H9 (cell line): ENCODE results near the gene AASS. TPM values are rescaled to one million over a fixed set of nuclear protein-coding genes. Genes with fewer than 3 reads are reported as not detected.
"Not testable (repeated sequence)": the region's sequence is repeated elsewhere in the genome, so short reads cannot be mapped to it uniquely, and the experiment has no call there.

ENCODE experiments used
- DNase-seq: peaks from one replicate; pipeline ENCODE4 v3.0.0-alpha.2; 2017
- H2AFZ ChIP-seq: one replicate; pipeline ENCODE4 v1.6.1; 2013; ENCODE audit warnings: mild to moderate bottlenecking, low read length, control low read depth, moderate library complexity
- H2AK5ac ChIP-seq: 2 replicates; pipeline ENCODE4 v1.6.1; 2013; ENCODE audit warnings: low read length, control low read depth, mixed read lengths; ENCODE audit not compliant: insufficient read length
- H2BK120ac ChIP-seq: one replicate; pipeline ENCODE4 v1.6.1; 2013; ENCODE audit warnings: low read depth, mild to moderate bottlenecking, low read length, control low read depth, inconsistent platforms; ENCODE audit not compliant: poor library complexity, severe bottlenecking
- H2BK12ac ChIP-seq: 2 replicates; pipeline ENCODE4 v1.6.1; 2013; ENCODE audit warnings: low read length, control low read depth, mixed read lengths, low read depth; ENCODE audit not compliant: insufficient read length
- H2BK15ac ChIP-seq: 2 replicates; pipeline ENCODE4 v1.6.1; 2013; ENCODE audit warnings: low read depth, low read length, control low read depth
- H2BK20ac ChIP-seq: one replicate; pipeline ENCODE4 v1.6.1; 2013; ENCODE audit warnings: low read depth, mild to moderate bottlenecking, low read length, control low read depth, inconsistent platforms; ENCODE audit not compliant: poor library complexity, severe bottlenecking
- H2BK5ac ChIP-seq: 2 replicates; pipeline ENCODE4 v1.6.1; 2013; ENCODE audit warnings: low read length, control low read depth, mixed read lengths; ENCODE audit not compliant: insufficient read length
- H3K14ac ChIP-seq: 2 replicates; pipeline ENCODE4 v1.6.1; 2013; ENCODE audit warnings: low read length, control low read depth; ENCODE audit not compliant: insufficient read depth
- H3K18ac ChIP-seq: 2 replicates; pipeline ENCODE4 v1.6.1; 2013; ENCODE audit warnings: low read depth, mild to moderate bottlenecking, mixed read lengths, low read length, control low read depth; ENCODE audit not compliant: insufficient read length
- H3K23ac ChIP-seq: 2 replicates; pipeline ENCODE4 v1.6.1; 2013; ENCODE audit warnings: low read length, control low read depth, mixed read lengths, low read depth; ENCODE audit not compliant: insufficient read length
- H3K23me2 ChIP-seq: 2 replicates; pipeline ENCODE4 v1.6.1; 2013; ENCODE audit warnings: low read depth, mild to moderate bottlenecking, mixed read lengths, low read length, control low read depth; ENCODE audit not compliant: insufficient read length, poor library complexity, severe bottlenecking
- H3K27ac ChIP-seq: 2 replicates; pipeline ENCODE4 v1.5.1; 2013; ENCODE audit warnings: low read length, control low read depth, mixed read lengths, low read depth; ENCODE audit not compliant: insufficient read length
- H3K27me3 ChIP-seq: 2 replicates; pipeline ENCODE4 v1.6.1; 2013; ENCODE audit warnings: low read length, control low read depth, inconsistent platforms; ENCODE audit not compliant: insufficient read depth
- H3K4ac ChIP-seq: 2 replicates; pipeline ENCODE4 v1.6.1; 2013; ENCODE audit warnings: low read depth, mild to moderate bottlenecking, control low read depth, inconsistent platforms, low read length, moderate library complexity
- H3K4me1 ChIP-seq: 2 replicates; pipeline ENCODE4 v1.6.1; 2013; ENCODE audit warnings: low read length, control low read depth, inconsistent platforms; ENCODE audit not compliant: insufficient read depth
- H3K4me2 ChIP-seq: 2 replicates; pipeline ENCODE4 v1.6.1; 2013; ENCODE audit warnings: low read length, control low read depth, mixed read lengths; ENCODE audit not compliant: insufficient read length, insufficient read depth
- H3K56ac ChIP-seq: 2 replicates; pipeline ENCODE4 v1.6.1; 2013; ENCODE audit warnings: low read depth, mild to moderate bottlenecking, mixed read lengths, low read length, control low read depth; ENCODE audit not compliant: insufficient read length
- H3K79me1 ChIP-seq: 2 replicates; pipeline ENCODE4 v1.6.1; 2013; ENCODE audit warnings: low read depth, mild to moderate bottlenecking, moderate library complexity, low read length, control low read depth, inconsistent platforms; ENCODE audit not compliant: insufficient read depth, poor library complexity, severe bottlenecking
- H3K79me2 ChIP-seq: 2 replicates; pipeline ENCODE4 v1.6.1; 2013; ENCODE audit warnings: low read length, control low read depth, inconsistent platforms; ENCODE audit not compliant: insufficient read depth
- H3K9ac ChIP-seq: 2 replicates; pipeline ENCODE4 v1.6.1; 2013; ENCODE audit warnings: low read length, control low read depth, mixed read lengths; ENCODE audit not compliant: insufficient read length; ENCODE audit errors: extremely low read depth
- H3K9me3 ChIP-seq: one replicate; pipeline ENCODE4 v1.6.1; 2013; ENCODE audit warnings: low read depth, low read length, inconsistent platforms; ENCODE audit not compliant: control insufficient read depth
- H3T11ph ChIP-seq: one replicate; pipeline ENCODE4 v1.6.1; 2013; ENCODE audit warnings: mild to moderate bottlenecking, low read length, control low read depth, inconsistent platforms
- H4K20me1 ChIP-seq: one replicate; pipeline ENCODE4 v1.6.1; 2013; ENCODE audit not compliant: control insufficient read depth, insufficient read length, insufficient read depth
- H4K5ac ChIP-seq: 2 replicates; pipeline ENCODE4 v1.6.1; 2013; ENCODE audit warnings: low read depth, mild to moderate bottlenecking, mixed read lengths, low read length, control low read depth; ENCODE audit not compliant: insufficient read length
- H4K8ac ChIP-seq: replicated peaks from 2 replicates; pipeline ENCODE4 v1.6.1; 2013; ENCODE audit warnings: low read length, control low read depth, mixed read lengths, low read depth; ENCODE audit not compliant: insufficient read length
- H4K91ac ChIP-seq: 2 replicates; pipeline ENCODE4 v1.6.1; 2013; ENCODE audit warnings: low read depth, mild to moderate bottlenecking, moderate library complexity, mixed read lengths, low read length, control low read depth; ENCODE audit not compliant: insufficient read length
- H3K27ac Mint-ChIP-seq, 3 experiments: 2 replicates in 2 of 3; 3 replicates in 1 of 3; pipeline ENCODE4 v1.8.0; 2020 to 2021; ENCODE audit warnings: mixed read lengths in 3 of 3, mild to moderate bottlenecking in 1 of 3, moderate library complexity in 1 of 3
- H3K27me3 Mint-ChIP-seq: 2 replicates; pipeline ENCODE4 v1.8.0; 2021; ENCODE audit warnings: low read depth, mild to moderate bottlenecking, moderate library complexity, mixed read lengths
- H3K36me3 Mint-ChIP-seq, 3 experiments: 2 replicates in 2 of 3; 3 replicates in 1 of 3; pipeline ENCODE4 v1.8.0; 2020 to 2021; ENCODE audit warnings: low read depth in 3 of 3, mixed read lengths in 3 of 3; ENCODE audit not compliant: insufficient read depth in 1 of 3
- H3K4me1 Mint-ChIP-seq, 2 experiments: 2 replicates each; pipeline ENCODE4 v1.8.0; 2020; ENCODE audit warnings: mixed read lengths in 2 of 2
- H3K4me3 Mint-ChIP-seq, 2 experiments: 2 replicates in 1 of 2; 3 replicates in 1 of 2; pipeline ENCODE4 v1.8.0; 2020 to 2021; ENCODE audit warnings: mild to moderate bottlenecking in 2 of 2, mixed read lengths in 2 of 2, moderate library complexity in 1 of 2
- H3K9me3 Mint-ChIP-seq, 2 experiments: 2 replicates in 1 of 2; 3 replicates in 1 of 2; pipeline ENCODE4 v1.8.0; 2020; ENCODE audit warnings: mild to moderate bottlenecking in 2 of 2, mixed read lengths in 2 of 2, moderate library complexity in 1 of 2
- WGBS: extraction: QIAGEN DNeasy Blood & Tissue Kit; methylation state at CpG from one replicate; pipeline ENCODE4 v1.1.7; 2013; ENCODE audit warnings: missing lambda C conversion rate, low lambda C conversion rate, mixed read lengths; ENCODE audit not compliant: insufficient read length; ENCODE audit errors: extremely low coverage; 5-methylcytosine and 5-hydroxymethylcytosine counted together
- total RNA-seq: library from RNA; stranded (reverse); gene quantifications from 2 replicates; pipeline ENCODE4 v1.2.1, GENCODE V29; 2021
- TF ChIP-seq, protein P1 (sequence below): fragments of 200-600 bp; sonication (generic); conservative IDR thresholded peaks from 3 replicates; pipeline ENCODE4 v1.8.0; 2021; ENCODE audit warnings: antibody characterized with exemption, mild to moderate bottlenecking

AASS gene
- total RNA-seq, 1 experiment from 2014 or later, result 398 TPM

DNA sequence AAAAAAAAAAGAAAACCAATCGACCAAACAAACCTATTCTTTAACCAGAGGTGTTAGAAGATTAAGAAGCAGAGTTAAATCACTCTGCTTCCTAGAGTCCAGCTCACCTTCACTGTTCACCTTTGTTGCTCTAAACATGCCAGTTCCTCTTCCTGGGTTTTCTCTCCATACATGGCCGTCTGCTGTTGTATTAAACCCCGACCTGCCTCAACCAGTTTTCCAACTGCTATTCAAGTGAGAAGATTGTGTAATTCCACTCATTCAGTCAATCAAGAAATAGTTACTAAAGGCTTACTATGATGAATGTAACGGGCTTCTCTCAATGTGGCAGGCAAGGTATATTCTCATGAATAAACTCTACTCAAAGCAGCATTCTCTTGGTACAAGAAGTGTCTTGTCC is 8.8 kb downstream of the AASS start:
- Histone ChIP-seq H2AK5ac (no peak overlapping the region), H2BK120ac (no peak overlapping the region), H4K91ac (no peak overlapping the region), H4K20me1 (no peaks in the 10 kb centered on the region), H3K27ac (no peak overlapping the region), H2BK12ac (no peak overlapping the region), H3T11ph (no peak overlapping the region), H3K27me3 (no peaks in the 10 kb centered on the region), H3K9me3 (no peaks in the 10 kb centered on the region), H3K4me2 (no peak overlapping the region), H2AFZ (no peak overlapping the region), H3K23ac (no peak overlapping the region), H3K14ac (no peak overlapping the region), H3K18ac (no peak overlapping the region), H3K23me2 (no peaks in the 10 kb centered on the region), H3K79me2 (peaks cover 72% of the 10 kb centered on the region), H3K79me1 (no peaks in the 10 kb centered on the region), H3K4me1 (no peaks in the 10 kb centered on the region), H2BK5ac (no peak overlapping the region), H3K4ac (no peak overlapping the region), H2BK20ac (no peak overlapping the region), H2BK15ac (no peak overlapping the region), H3K56ac (no peak overlapping the region), H4K8ac (no peak overlapping the region), H4K5ac (no peak overlapping the region), H3K9ac (no peak overlapping the region)
- H3K4me3 Mint-ChIP-seq, result no peak overlapping the region
- peaks cover 20 to 70% (median 53%) of the 10 kb centered on the region in 3 experiments for H3K36me3 Mint-ChIP-seq
- TF ChIP-seq, protein P1, sequence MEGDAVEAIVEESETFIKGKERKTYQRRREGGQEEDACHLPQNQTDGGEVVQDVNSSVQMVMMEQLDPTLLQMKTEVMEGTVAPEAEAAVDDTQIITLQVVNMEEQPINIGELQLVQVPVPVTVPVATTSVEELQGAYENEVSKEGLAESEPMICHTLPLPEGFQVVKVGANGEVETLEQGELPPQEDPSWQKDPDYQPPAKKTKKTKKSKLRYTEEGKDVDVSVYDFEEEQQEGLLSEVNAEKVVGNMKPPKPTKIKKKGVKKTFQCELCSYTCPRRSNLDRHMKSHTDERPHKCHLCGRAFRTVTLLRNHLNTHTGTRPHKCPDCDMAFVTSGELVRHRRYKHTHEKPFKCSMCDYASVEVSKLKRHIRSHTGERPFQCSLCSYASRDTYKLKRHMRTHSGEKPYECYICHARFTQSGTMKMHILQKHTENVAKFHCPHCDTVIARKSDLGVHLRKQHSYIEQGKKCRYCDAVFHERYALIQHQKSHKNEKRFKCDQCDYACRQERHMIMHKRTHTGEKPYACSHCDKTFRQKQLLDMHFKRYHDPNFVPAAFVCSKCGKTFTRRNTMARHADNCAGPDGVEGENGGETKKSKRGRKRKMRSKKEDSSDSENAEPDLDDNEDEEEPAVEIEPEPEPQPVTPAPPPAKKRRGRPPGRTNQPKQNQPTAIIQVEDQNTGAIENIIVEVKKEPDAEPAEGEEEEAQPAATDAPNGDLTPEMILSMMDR, result no peak
- peaks cover 41 to 48% of the 10 kb centered on the region in 2 experiments for H3K4me1 Mint-ChIP-seq
- H3K9me3 Mint-ChIP-seq, result peaks cover 0 to 3% of the 10 kb centered on the region in 2 experiments; a peak in 2 of 5 replicates
- no peaks in the 10 kb centered on the region for H3K27me3 Mint-ChIP-seq
- no CpG with 5 or more reads among the region's 4 CpGs for WGBS
- peak overlapping the region in 1 of 3 experiments; percentile 46; a peak in 1 of 7 replicates for H3K27ac Mint-ChIP-seq
- DNase-seq, result no peak

DNA sequence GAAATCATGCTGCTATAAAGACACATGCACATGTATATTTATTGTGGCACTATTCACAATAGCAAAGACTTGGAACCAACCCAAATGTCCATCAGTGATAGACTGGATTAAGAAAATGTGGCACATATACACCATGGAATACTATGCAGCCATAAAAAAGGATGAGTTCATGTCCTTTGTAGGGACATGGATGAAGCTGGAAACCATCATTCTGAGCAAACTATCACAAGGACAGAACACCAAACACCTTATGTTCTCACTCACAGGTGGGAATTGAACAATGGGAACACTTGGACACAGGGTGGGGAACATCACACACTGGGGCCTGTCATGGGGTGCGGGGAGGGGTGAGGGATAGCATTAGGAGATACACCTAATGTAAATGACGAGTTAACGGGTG is 9.3 kb downstream of the AASS start:
- not testable (repeated sequence) for H3K4me2 ChIP-seq, H3K27ac Mint-ChIP-seq, H2BK5ac ChIP-seq, H3K9me3 ChIP-seq, H2AFZ ChIP-seq, H3K27ac ChIP-seq, H3T11ph ChIP-seq, H2BK15ac ChIP-seq, H3K9ac ChIP-seq, H4K20me1 ChIP-seq, H3K27me3 Mint-ChIP-seq, H3K4me3 Mint-ChIP-seq, H3K4me1 ChIP-seq, H3K56ac ChIP-seq, H4K8ac ChIP-seq, H2AK5ac ChIP-seq, H3K27me3 ChIP-seq, H2BK20ac ChIP-seq, H3K23me2 ChIP-seq, H3K9me3 Mint-ChIP-seq, H2BK12ac ChIP-seq, H3K14ac ChIP-seq, H4K91ac ChIP-seq, H3K79me1 ChIP-seq, H3K4ac ChIP-seq, H4K5ac ChIP-seq, H3K23ac ChIP-seq, H2BK120ac ChIP-seq, H3K18ac ChIP-seq, DNase-seq
- WGBS, result no CpG with 5 or more reads among the region's 3 CpGs
- peaks cover 67% of the 10 kb centered on the region for H3K79me2 ChIP-seq
- Mint-ChIP-seq H3K4me1 (peaks cover 39 to 46% of the 10 kb centered on the region in 2 experiments), H3K36me3 (peaks cover 20 to 71% (median 54%) of the 10 kb centered on the region in 3 experiments)
